SK-MEL-5 (cell line): ENCODE measurements around the gene APPL1. TPM values are rescaled to one million over a fixed set of nuclear protein-coding genes. Genes with fewer than 3 reads are reported as not detected.
"Not testable (repeated sequence)": the region's sequence is repeated elsewhere in the genome, so short reads cannot be mapped to it uniquely, and the experiment has no call there.

ENCODE experiments used
- DNase-seq: peaks from one replicate; pipeline ENCODE4 v3.0.0-alpha.2; 2016; ENCODE audit warnings: low read depth, low spot score
- in situ Hi-C: cut with HindIII; loops from 2 replicates; pipeline ENCODE4 v1.10.0; 2016; ENCODE audit warnings: low sequenced_read_pairs, high pct_unique_total_duplicates, low pct_unique_long_range_greater_than_20kb
- total RNA-seq: library from RNA; depleted of rRNA; stranded (reverse); fragments of >200 nt; shearing (Covaris generic); gene quantifications from 2 replicates; pipeline ENCODE4 v1.2.3, GENCODE V29; 2014

APPL1 gene
- total RNA-seq, 1 experiment from 2014 or later = 36.5 TPM

GRCh38 chr3:57257678-57258077, 30.1 kb downstream of the APPL1 start:
- no peak for DNase-seq
- in situ Hi-C loops = no loop called here

- in situ Hi-C loops = no loop called here
- DNase-seq = no peak
Measured at GRCh38 chr3:57261119-57261518, 33.6 kb downstream of the APPL1 start.

- no peak for DNase-seq
- in situ Hi-C loops = no loop called here
Measured at GRCh38 chr3:57261929-57262328, 34.4 kb downstream of the APPL1 start.

GRCh38 chr3:57268416-57268815, 40.9 kb downstream of the APPL1 start:
- in situ Hi-C loops = no loop called here
- no peak for DNase-seq

GRCh38 chr3:57274845-57275244, 47.3 kb downstream of the APPL1 start:
- in situ Hi-C loops = no loop called here
- no peak for DNase-seq

GRCh38 chr3:57275393-57275792, 47.9 kb downstream of the APPL1 start:
- in situ Hi-C loops = no loop called here
- no peak for DNase-seq

GRCh38 chr3:57278237-57278636, 50.7 kb downstream of the APPL1 start:
- no peak for DNase-seq
- in situ Hi-C loops = no loop called here

GRCh38 chr3:57279685-57280084, 52.2 kb downstream of the APPL1 start:
- no peak for DNase-seq
- in situ Hi-C loops = no loop called here

GRCh38 chr3:57281715-57282114, 54.2 kb downstream of the APPL1 start:
- DNase-seq = no peak

GRCh38 chr3:57283334-57283733, 55.8 kb downstream of the APPL1 start:
- in situ Hi-C loops = no loop called here
- DNase-seq = no peak

More at GRCh38 chr3:57281715-57282114, 54.2 kb downstream of the APPL1 start:
- in situ Hi-C loops = no loop called here

GRCh38 chr3:57287205-57287604, 59.7 kb downstream of the APPL1 start:
- DNase-seq = no peak
- in situ Hi-C loops = no loop called here

GRCh38 chr3:57288403-57288802, 60.9 kb downstream of the APPL1 start:
- DNase-seq = no peak
- in situ Hi-C loops = no loop called here

GRCh38 chr3:57292159-57292896, 64.8 kb downstream of the APPL1 start, which contains the start of gene ASB14:
TSS of gene ASB14 (minus strand) at chr3:57292685. CDS start at chr3:57292033, 652 bp downstream.
- DNase-seq = no peak
- in situ Hi-C loops = no loop called here

- in situ Hi-C loops = no loop called here
- DNase-seq = no peak
Measured at GRCh38 chr3:57292897-57293526, 65.5 kb downstream of the APPL1 start.

- DNase-seq = no peak
- in situ Hi-C loops = no loop called here
Measured at GRCh38 chr3:57298041-57298440, 70.5 kb downstream of the APPL1 start.

GRCh38 chr3:57303520-57303919, 76.0 kb downstream of the APPL1 start:
- in situ Hi-C loops, DNase-seq: not testable (repeated sequence)

GRCh38 chr3:57309769-57310360, 82.3 kb downstream of the APPL1 start:
- in situ Hi-C loops = no loop called here
- no peak for DNase-seq

GRCh38 chr3:57314204-57314603, 86.7 kb downstream of the APPL1 start:
- in situ Hi-C loops = no loop called here
- DNase-seq = no peak
